GM21390 (cell line): ENCODE results near the gene ZNF382.
"Not testable (repeated sequence)": the region's sequence is repeated elsewhere in the genome, so short reads cannot be mapped to it uniquely, and the experiment has no call there.

Source experiments
- ATAC-seq: cut with Tn5 transposase; IDR thresholded peaks from one replicate; pipeline ENCODE4 v1.9.1; 2021; ENCODE audit not compliant: unreplicated experiment

Gene ZNF382

GRCh38 chr19:36605101-36605876, at the start of gene ZNF382:
Gene ZNF382 (plus strand): TSS chr19:36605313. CDS start chr19:36609915, 4,602 bp downstream.
- peak; percentile 76 for ATAC-seq

- no peak for ATAC-seq
These were observed 40.7 kb upstream of the ZNF382 start for GRCh38 chr19:36564391-36564790.

- no peak for ATAC-seq
These were observed 32.5 kb upstream of the ZNF382 start for GRCh38 chr19:36572593-36573019.

- peak; percentile 91 for ATAC-seq
These were observed 31.9 kb upstream of the ZNF382 start, which contains the start of gene ZNF529 for GRCh38 chr19:36573020-36573894. Gene ZNF529 (minus strand): TSS chr19:36573292. CDS start chr19:36572346, 946 bp downstream.

GRCh38 chr19:36573895-36574720, 31.0 kb upstream of the ZNF382 start:
- peak; percentile 2 for ATAC-seq

GRCh38 chr19:36574741-36575140, 30.4 kb upstream of the ZNF382 start:
- ATAC-seq = no peak

GRCh38 chr19:36577271-36577996, 27.7 kb upstream of the ZNF382 start:
- no peak for ATAC-seq

GRCh38 chr19:36579255-36579654, 25.9 kb upstream of the ZNF382 start:
- ATAC-seq = no peak

- not testable (repeated sequence) for ATAC-seq
These were observed 2.4 kb upstream of the ZNF382 start for GRCh38 chr19:36602681-36603080.

GRCh38 chr19:36604656-36605100, 435 bp upstream of the ZNF382 start:
- ATAC-seq = peak; percentile 75

GRCh38 chr19:36605877-36606478, 865 bp downstream of the ZNF382 start:
- no peak for ATAC-seq

- ATAC-seq = no peak
These were observed 21.9 kb downstream of the ZNF382 start for GRCh38 chr19:36627057-36627456.

GRCh38 chr19:36635342-36635741, 30.2 kb downstream of the ZNF382 start:
- no peak for ATAC-seq

GRCh38 chr19:36638862-36639510, 33.9 kb downstream of the ZNF382 start:
- no peak for ATAC-seq

- no peak for ATAC-seq
These were observed 41.6 kb downstream of the ZNF382 start for GRCh38 chr19:36646746-36647145.

GRCh38 chr19:36652958-36653357, 47.8 kb downstream of the ZNF382 start:
- no peak for ATAC-seq

GRCh38 chr19:36665832-36666231, 60.7 kb downstream of the ZNF382 start:
- ATAC-seq = no peak

GRCh38 chr19:36668646-36669045, 63.5 kb downstream of the ZNF382 start:
- no peak for ATAC-seq

GRCh38 chr19:36672368-36672767, 67.3 kb downstream of the ZNF382 start:
- no peak for ATAC-seq
